NOMO-1 (cell line): Measurements from ENCODE around the gene GLI3.

ENCODE experiments used
- DNase-seq, 2 experiments: peaks; one replicate each; lab custom pipeline; 2025; ENCODE audit not compliant: unreplicated experiment in 2 of 2; lab: John Stamatoyannopoulos, UW

The GLI3 gene

DNA sequence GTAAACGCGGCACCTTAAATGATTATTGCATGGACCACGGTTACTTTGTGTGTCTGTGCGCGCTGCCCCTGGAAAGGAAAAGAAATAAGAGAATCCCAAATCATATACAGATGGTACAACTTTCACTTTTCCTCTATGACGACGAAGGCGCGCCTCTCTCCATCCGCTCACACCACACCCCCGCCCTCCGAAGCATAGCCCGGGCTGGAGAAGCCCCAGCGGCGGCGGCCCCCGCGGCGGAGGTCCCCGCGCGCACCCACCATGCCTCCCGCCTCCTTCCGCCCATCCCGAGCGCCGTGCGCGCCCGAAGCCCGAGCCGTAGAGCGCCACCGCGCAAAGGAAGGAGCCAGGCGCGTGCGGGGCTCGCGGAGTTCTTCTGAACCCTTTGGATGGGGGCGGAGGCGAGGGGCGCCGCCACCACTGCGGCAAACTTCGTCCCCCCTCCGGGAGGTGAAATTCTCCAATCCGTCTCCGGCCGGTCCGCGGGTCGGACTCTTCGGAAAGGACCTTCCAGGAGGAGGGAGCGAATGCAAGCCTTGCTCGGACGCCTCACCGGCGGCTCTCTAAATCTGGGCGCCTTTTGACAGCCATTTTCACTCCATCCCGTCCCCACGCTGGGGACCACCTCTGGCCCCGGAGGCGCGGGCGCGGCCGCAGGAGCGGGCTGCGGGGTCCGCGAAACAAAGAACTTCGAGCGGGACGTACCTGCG, 588 bp downstream of the GLI3 start:
- DNase-seq: no peak

DNA sequence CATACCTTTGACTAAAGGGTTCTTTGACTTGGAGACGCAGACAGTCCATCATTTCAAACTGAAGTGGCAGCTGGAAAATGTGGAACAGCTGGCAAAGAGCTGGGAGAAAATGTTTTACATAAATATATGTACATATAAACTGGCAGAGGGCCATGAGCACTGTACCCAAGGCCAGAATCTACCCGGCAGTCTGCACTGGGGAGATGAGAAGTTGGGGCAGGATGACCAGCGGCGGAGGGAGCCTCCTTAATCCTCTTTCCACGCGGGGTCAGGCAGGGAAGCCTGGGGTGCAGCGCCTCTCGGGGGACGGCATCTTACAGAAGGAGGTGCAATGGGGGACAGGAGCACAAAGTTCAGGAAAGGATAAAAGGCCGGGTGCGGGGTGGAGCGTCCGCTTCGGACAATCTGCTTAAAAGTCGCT, 1.3 kb downstream of the GLI3 start:
- DNase-seq: no peak

DNA sequence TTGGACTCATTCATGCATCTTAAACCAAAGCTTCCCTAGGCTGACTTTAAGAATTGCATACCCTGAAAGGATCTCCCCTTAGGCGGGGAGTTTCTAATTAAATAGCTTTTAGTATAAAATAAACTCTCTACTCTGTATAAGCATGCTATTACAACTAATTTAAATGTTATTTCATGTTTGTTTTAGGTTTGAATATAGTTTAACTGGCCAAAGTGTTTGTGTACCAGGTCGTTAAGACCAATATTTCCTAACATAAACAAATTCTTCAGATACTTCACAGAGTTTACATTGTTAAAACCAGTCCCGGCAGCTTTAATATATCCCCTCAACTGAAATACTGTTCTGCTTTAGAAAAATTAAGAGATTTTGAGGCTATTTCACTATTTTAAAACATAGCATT, 2.3 kb downstream of the GLI3 start:
- no peak for DNase-seq

GRCh38 chr7:42233695-42234331, 3.2 kb downstream of the GLI3 start:
- DNase-seq: no peak

DNA sequence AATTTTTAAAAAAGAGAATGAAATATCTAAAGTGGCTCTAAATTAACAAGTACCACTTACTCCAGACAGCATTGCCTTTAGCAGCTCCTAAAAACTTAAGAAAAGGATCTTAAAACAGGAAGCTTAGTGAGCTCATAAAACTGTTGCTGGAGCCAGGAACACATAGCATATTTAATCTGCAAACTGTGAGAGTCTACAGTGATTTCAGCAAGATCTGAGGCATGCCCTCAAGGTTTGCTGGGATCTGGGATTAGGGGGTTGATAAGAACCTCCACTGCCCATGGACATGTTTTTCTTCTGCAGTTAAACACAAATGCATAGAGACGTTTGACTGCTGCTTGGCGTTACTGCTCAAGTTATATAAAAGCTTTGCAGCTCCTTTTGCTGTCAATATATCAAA, 3.8 kb downstream of the GLI3 start:
- no peak for DNase-seq

DNA sequence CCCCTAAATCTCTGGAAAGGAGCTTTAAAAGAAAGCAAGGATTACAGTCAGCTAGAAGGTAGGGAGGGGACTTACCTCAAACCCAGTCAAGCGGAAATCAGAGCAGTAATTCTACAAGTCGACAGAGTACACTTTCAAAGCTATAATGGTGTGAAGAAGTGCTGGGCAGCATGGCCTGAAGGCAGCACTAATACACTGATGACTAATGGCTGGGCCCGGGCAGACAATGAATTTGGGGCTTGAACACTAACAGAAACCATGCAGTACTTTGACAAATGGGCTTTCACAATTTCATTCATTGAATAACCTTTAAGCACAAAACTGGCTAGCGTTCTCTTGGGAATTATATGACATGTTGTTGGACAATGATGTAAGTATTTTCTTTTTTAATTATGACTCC, 4.7 kb downstream of the GLI3 start:
- peak in 1 of 2 experiments; percentile 6 for DNase-seq

- DNase-seq: no peak
These were observed 5.8 kb downstream of the GLI3 start for GRCh38 chr7:42231043-42231787.

GRCh38 chr7:42227936-42228591, 8.9 kb downstream of the GLI3 start:
- no peak for DNase-seq

DNA sequence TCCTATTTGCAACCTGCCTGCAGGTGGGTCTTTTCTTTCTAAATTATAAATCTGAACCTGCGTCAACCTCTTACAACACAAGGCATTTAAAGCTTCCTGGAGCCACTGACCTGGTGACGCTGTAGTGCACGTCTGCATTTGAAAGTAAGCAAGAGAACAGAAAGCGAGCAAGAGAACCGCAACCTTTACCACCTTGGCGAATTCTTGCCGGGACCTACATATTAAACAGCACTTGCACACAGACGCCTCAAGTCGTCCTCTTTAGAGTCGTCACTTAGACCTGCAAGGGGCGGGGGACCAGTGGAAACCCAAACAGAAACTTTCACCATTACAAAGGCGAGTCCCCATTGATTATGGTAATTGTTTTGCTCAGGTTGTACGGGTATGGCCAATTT, 9.5 kb downstream of the GLI3 start:
- DNase-seq: no peak

GRCh38 chr7:42227021-42227420, 10.0 kb downstream of the GLI3 start:
- no peak for DNase-seq

DNA sequence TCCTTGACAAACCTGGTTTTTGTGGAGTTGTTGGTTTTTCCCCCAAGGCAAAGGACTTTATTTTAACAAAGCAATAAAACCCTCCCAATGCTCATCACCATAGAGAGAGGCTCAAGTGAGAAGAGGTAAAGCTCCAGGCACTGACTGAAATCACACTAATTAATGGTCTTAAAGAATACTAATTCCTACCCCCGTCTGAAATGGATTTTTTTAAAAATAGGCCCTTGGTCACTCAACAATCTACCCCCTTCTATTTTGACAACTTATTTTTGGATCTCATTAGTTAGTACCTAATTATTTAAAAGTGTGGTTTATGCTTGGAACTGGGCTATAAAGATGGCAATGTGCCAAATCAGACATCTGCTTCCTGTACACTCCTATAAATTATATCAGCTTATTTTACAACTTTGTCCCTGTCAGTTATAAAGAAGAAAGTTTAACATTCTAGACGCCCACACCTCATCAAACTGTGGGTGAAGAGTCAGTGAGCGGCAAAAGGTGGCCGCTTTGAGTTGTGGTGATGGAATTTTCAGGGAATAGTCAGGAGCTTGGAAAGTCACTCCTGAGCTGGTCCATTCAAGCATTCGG, 10.6 kb downstream of the GLI3 start:
- DNase-seq: no peak

DNA sequence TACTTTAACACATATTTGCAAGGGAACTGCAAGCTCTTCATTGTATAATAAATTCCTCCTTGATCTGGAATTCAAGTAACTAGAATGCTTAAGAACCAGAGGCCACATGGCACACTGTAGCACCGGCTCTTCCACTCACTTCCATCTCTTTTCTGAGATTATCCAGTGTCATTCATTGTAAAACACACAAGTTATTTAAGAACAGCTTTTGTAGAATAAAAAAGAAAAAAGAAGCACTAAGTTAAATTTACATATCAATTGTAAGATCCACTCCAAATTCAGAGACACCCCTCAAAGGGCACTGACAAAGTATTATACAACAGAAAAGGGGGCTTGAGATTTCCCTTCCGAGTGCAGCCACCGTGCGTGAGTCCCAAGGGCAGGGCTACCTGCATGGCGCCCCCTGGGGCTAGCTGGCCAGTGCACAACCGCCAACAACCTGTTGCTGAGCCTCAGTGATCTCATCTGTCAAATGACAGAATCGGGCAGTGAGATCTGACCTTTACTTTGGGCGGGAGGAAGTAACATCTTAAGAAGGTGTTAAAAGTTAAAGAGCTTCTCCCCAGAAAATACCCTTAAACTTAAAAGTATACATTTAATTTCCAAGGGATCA, 12.5 kb downstream of the GLI3 start:
- no peak for DNase-seq

GRCh38 chr7:42222891-42223290, 14.1 kb downstream of the GLI3 start:
- DNase-seq: no peak

GRCh38 chr7:42222125-42222524, 14.9 kb downstream of the GLI3 start:
- no peak for DNase-seq

- no peak for DNase-seq
These were observed 15.7 kb downstream of the GLI3 start for GRCh38 chr7:42221304-42221703.

DNA sequence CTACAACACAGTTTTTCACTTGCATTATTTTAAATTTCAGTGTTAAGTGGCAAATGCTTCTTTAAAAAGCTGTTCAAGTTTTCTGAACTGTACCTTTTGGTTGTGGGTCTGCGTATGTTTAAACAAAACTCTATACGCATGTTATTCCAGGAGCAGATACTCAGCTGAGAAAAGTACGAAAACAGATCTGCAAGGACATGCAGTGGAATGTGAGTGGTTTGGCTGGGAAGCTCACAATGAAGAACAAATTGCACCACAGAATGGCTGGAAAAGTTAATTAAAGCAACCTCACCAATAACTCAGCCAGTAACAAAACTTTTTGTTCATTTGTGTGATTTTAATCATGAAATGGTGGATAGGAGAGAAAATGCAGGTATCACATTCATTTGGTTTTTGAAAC, 17.6 kb downstream of the GLI3 start:
- no peak for DNase-seq

DNA sequence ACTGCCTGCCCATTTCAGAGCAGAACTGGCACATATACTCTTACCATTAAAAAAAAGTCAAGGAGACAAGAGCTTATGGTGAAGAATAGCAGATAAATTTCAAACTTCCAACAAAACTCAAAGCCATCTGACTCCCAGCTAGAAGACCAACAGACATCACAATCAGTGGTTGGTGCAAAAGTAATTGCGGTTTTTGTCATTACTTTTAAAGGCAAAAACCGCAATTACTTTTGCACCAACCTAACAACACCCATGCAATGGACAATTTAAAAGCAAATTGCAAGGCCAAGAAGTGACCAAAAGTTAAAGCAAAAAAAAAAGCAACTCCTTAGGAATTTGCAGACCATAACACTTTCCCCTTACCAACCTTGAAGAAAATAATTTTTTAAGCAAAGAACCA, 18.8 kb downstream of the GLI3 start:
- no peak for DNase-seq

GRCh38 chr7:42217548-42217947, 19.5 kb downstream of the GLI3 start:
- no peak for DNase-seq

- DNase-seq: no peak
These were observed 20.0 kb downstream of the GLI3 start for GRCh38 chr7:42217053-42217452.

DNA sequence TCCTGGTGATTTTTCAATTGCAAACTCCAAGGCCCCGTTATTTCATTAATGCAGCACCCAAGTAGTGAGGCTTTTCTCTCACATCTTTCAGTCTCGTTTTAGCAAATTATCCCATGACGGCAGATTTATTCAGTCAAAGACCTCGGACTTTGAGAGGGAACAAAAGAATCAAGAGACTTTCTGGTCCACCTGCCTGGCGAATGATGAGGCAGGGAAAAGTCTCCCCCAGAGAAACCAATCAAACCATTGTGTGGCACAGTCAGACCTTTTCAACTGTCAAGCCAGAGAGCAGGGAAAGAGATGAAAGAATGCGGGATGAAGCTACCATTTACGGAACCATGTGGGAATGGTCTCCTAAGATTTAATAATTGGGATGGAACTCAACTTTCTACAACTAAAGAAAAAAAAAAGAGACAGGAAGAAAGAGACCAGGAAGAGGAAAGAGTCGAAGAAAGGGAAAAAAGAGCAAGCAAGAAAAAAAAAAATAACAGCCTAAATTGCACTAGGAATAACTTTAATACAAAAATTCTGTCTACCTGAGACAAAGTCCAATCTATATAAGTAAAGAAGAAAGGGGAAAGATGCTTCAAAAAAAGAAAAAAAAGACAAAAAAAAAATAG, 22.8 kb downstream of the GLI3 start:
- DNase-seq: no peak
